Activated T-helper 1 cell treated with Interleukin-2 at 50 U/mL for 16 hours (primary cell): ENCODE results near the gene FHOD3.

Experiments used
- DNase-seq: peaks from one replicate; pipeline ENCODE4 v3.0.0-alpha.2; 2020; ENCODE audit warnings: low read depth

The FHOD3 gene

GRCh38 chr18:36296650-36297416 is 680 bp upstream of the FHOD3 start:
- no peak for DNase-seq

DNA sequence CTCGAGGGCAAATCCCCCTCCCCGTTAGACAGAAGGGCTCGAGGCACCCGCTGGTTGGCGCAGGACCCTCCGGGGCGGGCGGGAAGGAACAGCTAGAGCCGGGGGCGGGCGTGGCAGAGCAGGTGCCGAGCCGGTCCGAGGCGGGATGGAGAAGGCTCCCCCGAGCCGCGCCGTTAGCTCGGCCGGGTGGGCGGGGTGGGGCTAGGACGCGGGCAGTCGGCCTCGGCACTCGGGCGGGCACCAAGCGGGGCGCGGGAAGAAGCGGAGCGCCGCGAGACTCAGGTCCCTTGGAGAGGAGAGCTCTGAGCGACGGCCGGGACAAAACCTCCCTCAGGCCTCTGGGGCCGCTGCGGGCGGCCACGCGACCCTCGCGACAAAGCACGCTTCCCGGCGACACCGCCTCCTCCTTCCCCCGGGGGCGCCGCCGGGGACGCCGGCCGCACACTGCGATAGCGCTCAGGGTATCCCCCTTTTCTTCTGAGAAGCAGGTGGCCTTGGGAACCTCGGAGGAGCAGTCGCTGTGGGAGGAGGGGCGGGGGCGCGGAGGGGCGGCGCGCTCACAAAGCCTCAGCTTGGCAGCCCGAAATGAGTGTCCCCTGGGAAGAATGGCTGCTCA is 721 bp downstream of the FHOD3 start:
- no peak for DNase-seq

- DNase-seq, result no peak
Measured at GRCh38 chr18:36299015-36299414, 1.5 kb downstream of the FHOD3 start.

- no peak for DNase-seq
Measured at GRCh38 chr18:36300211-36300610, 2.7 kb downstream of the FHOD3 start.

- no peak for DNase-seq
Measured at GRCh38 chr18:36301884-36302283, 4.4 kb downstream of the FHOD3 start.

DNA sequence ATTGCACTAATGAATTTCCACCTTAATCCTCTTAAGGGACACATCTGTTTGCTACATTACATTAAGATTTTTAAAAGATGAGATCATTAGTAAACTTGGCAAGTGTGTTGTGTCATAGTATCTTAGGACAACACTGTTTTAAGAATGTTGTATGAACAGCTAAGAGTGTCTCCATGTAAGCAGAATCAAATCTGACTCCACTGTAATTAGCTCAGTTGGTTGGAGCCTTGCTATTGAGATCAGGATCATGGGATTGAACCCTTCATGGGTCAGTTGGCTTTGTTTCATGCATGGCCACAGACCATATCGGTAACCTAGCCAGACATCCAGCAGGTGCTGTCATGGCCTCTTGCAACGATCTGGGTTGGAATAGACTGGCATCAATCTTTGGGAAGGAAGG is 5.2 kb downstream of the FHOD3 start:
- DNase-seq, result no peak

DNA sequence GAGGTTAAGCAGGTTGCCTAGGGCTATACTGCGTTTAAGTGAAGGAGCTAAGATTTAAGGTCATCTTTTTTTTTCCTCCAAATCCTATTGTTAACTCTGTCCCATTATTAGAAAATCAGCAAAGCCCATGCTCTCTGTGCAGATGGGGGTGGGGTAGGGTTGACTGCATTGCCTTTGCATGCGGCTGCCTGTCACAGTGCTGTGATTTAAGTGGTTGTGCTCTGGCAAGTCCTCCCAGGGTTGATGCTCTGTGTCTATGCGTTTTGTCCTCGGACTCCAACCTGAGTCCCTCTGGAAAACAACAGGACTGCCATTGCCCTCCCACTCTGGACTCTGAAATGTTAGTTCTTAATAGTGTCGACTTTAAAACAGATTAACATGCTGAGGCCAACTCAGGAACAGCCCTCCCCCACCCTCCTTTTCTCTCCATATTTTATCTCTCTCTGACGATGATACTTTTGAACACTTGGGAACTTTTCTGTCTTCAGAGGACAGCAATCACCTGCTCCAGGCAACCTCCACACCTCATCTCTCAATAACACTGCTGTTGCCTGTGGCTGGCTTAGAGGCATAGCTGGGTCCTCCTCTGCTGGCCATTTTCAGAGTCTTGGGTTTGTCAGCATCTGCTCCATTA is 5.8 kb downstream of the FHOD3 start:
- no peak for DNase-seq

- no peak for DNase-seq
Measured at GRCh38 chr18:36304723-36305122, 7.2 kb downstream of the FHOD3 start.

- no peak for DNase-seq
Measured at GRCh38 chr18:36305375-36305774, 7.9 kb downstream of the FHOD3 start.

- no peak for DNase-seq
Measured at GRCh38 chr18:36307513-36307912, 10.0 kb downstream of the FHOD3 start.

GRCh38 chr18:36308711-36309435 is 11.4 kb downstream of the FHOD3 start:
- no peak for DNase-seq

DNA sequence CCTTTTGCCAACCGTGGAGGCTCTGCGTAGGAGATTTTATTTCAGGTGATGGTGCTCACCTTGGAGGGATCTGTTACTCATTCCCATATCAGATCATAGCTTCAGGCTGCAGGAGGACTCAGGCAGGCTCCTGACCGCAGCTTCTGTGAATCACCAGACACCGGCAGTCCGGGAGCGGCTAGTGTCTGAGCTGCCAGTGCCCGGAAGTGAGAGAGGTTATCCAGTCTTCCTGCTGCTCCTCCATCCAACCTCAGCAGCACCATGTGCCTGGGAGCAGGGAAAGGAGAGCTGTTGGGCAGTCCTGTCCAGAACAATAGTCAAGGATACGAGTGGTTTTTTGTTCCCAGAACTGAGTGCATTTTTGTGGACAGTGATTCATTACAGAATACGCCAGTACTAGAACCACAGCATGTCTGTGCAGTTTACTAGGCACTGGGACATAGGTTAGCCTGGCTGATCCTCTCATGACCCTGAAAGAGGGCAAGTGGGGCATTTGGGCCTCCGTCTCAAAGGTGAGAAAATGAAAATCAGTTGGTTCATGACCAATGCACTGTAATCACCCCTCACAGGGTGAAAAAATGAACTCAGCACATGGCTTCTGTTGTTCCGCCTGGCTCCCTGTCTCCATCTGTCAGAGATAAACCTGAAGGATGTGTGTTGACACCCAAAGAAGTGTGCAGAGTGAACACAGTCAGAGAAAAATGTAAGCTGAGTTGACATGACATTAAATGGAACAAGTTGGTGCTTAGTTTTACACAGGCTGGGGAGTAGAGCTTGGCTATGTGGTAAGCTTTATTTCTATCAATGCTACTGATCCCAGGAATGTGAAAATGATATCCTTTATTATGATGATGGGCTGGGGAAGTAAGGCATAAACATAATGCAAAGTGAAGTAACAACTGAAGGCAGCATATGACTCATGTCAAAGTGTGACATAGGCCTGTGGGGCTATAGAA is 12.2 kb downstream of the FHOD3 start:
- DNase-seq, result no peak

- DNase-seq, result no peak
Measured at GRCh38 chr18:36311026-36311570, 13.6 kb downstream of the FHOD3 start.

DNA sequence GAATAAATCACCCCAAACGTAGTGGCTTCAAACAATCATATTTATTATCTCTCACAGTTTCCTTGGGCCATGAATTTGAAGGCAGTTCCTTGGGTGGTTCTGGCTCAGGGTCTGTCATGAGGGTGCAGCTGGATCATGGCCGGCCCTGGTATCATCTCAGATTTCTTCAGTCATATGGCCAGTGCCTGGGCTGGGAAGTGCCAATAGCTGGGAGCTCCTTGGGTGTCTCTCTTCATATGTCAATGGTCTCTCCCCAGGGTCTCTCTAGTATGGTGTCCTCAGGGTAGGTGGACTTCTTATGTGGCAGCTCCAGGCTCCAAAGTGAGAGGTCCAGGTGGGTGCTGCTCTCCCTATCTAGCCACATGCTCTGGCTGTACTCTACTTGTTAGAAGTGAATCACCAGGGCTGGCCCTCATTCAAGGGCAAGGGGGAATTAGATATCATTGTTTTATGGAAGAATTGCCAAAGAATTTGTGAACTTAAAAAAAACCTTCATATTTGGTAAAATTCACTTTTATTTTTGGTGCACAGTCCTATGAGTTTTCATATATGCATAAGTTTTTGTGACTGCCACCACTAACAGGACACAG is 15.4 kb downstream of the FHOD3 start:
- no peak for DNase-seq

- no peak for DNase-seq
Measured at GRCh38 chr18:36314098-36314497, 16.6 kb downstream of the FHOD3 start.

DNA sequence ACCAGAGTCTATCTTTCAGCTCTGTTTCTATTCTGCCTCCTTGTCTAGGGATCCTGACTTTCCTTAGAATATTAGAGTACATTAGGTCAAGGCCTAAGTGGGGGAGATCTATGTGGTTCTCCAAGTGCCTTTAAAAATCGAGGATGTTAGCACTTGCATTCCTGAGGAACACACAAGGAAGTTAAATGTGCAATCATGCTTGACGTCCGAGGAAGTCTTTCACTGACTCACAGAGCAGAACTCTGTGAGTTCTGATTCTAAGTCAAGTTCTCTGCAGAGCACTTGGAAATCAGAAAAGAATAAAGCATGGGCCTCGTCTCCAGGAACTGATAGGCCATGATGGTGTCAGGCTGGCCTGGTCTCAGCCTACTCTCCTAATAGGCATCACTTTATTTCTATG is 17.2 kb downstream of the FHOD3 start:
- no peak for DNase-seq

DNA sequence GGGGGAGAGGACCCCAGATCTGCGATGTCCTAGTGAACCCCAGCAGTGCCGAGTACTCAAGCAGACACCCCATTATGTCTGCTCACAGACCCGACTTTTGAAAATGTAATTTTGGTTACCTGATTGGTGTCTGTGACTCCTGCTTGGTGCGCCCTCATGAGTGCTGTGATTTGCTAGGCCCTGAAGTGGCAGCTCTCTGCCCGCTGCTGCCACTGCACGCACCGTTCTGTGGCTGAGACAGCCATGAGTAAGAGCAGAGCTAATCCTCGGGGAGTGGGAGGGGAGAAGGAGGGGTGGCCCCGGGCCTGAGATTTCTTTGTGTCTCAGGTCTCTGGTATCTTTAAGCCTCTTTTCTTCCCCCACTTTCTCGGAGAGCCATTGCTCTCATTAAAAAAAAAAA is 18.2 kb downstream of the FHOD3 start:
- no peak for DNase-seq

DNA sequence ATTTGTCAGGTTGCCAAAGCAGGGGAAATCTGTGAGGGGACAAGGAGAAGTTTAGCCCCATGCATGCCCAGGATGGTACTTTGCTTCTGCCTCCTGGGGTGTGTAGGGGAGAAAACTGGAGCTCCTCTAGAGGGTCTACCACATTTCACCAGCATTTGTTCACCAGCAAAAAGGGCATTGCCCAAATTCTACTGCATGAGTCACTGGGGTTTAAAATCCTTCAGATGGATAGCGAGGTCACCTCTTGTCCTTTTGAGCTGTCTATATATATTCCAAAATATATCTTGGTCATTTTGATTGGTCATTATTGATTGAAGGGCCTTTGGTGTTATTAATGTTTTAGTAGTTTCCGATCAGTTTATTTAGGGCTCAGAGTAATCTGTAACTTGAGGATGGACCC is 18.7 kb downstream of the FHOD3 start:
- DNase-seq, result no peak

GRCh38 chr18:36321658-36322407 is 24.3 kb downstream of the FHOD3 start:
- no peak for DNase-seq

- no peak for DNase-seq
Measured at GRCh38 chr18:36322408-36322728, 24.9 kb downstream of the FHOD3 start.
